Measurements from ENCODE around the gene LRMDA.

GRCh38 chr10:76072384-76072783 lies 641.0 kb downstream of the LRMDA start:
- no peak for TF ChIP-seq CTCF (conservative IDR thresholded peaks at IDR 0.05; ENCODE audit: low read depth, low read length)
- TF ChIP-seq EZH2 (IDR thresholded peaks at IDR 0.05; ENCODE audit: borderline replicate concordance, low read depth, low read length, poor library complexity, severe bottlenecking) = no peak
